GM12878 (cell line): Measurements from ENCODE around the gene SNTN. TPM values are rescaled to one million over a fixed set of nuclear protein-coding genes. Genes with fewer than 3 reads are reported as not detected.

Experiments used
- ATAC-seq: fragments of 200-7000 bp; cut with Tn5 transposase; 3 replicates; pipeline ENCODE4 v1.9.1; 2020; ENCODE audit warnings: mild to moderate bottlenecking, moderate library complexity
- BruUV-seq: library from RNA; stranded (reverse); fragments of 400-500 nt; replicated peaks from 2 replicates; lab custom pipeline; 2021; lab: Mats Ljungman, UMichigan
- CTCF ChIA-PET: fragments of 300-600 bp; sonication (Branson Sonifier 250); formaldehyde crosslinking; extraction: SDS; loops from one replicate; lab custom pipeline; 2021; ENCODE audit warnings: inconsistent platforms; lab: Yijun Ruan, JAX
- POLR2A ChIA-PET: fragments of 350-600 bp; formaldehyde crosslinking; extraction: SDS; loops from one replicate; lab custom pipeline; 2021; ENCODE audit warnings: inconsistent platforms; lab: Charles Lee
- RAD21 ChIA-PET: fragments of 300-600 bp; sonication (Branson Sonifier 250); formaldehyde crosslinking; loops from one replicate; lab custom pipeline; 2023; ENCODE audit warnings: antibody characterized with exemption; ENCODE audit not compliant: unreplicated experiment; lab: Charles Lee
- SMC1A ChIA-PET: fragments of 300-600 bp; sonication (Branson Sonifier 250); formaldehyde crosslinking; loops from one replicate; lab custom pipeline; 2023; ENCODE audit not compliant: unreplicated experiment, uncharacterized antibody; lab: Charles Lee
- DNase-seq: peaks from one replicate; pipeline ENCODE4 v3.0.0-alpha.2; 2011; ENCODE audit warnings: low read depth, low spot score
- FAIRE-seq: peaks from 3 replicates; lab custom pipeline; 2011; peaks lifted over from hg19 to GRCh38; lab: Jason Lieb, UNC
- H2AFZ ChIP-seq: 2 replicates; pipeline ENCODE4 v1.6.0; 2011; ENCODE audit warnings: low read depth, low read length, control low read depth; ENCODE audit not compliant: control insufficient read depth
- H3K27ac ChIP-seq: 2 replicates; pipeline ENCODE4 v1.5.1; 2011; ENCODE audit warnings: control low read depth; ENCODE audit not compliant: control insufficient read depth, insufficient read depth
- H3K27me3 ChIP-seq, 2 experiments: replicated peaks in 1 of 2; 2 replicates each; pipeline versions ENCODE4 v1.6.0 to v1.6.1; 2011; ENCODE audit warnings: low read length in 1 of 2; ENCODE audit not compliant: control insufficient read depth in 2 of 2, insufficient read depth in 2 of 2
- H3K36me3 ChIP-seq, 2 experiments: 2 replicates each; pipeline ENCODE4 v1.5.1; 2011; ENCODE audit warnings: low read length in 1 of 2; ENCODE audit not compliant: control insufficient read depth in 2 of 2, insufficient read depth in 2 of 2
- H3K4me1 ChIP-seq: 2 replicates; pipeline ENCODE4 v1.6.1; 2011; ENCODE audit warnings: mild to moderate bottlenecking, low read length, moderate library complexity, mixed read lengths; ENCODE audit not compliant: control insufficient read depth, insufficient read depth
- H3K4me2 ChIP-seq: 2 replicates; pipeline ENCODE4 v1.6.0; 2011; ENCODE audit warnings: control low read depth; ENCODE audit not compliant: control insufficient read depth, insufficient read depth
- H3K4me3 ChIP-seq: fragments of 200-600 bp; sonication (generic); 2 replicates; pipeline ENCODE4 v1.5.1; 2016
- H3K79me2 ChIP-seq: 2 replicates; pipeline ENCODE4 v1.6.0; 2011; ENCODE audit warnings: low read length; ENCODE audit not compliant: control insufficient read depth, insufficient read depth
- H3K9ac ChIP-seq: 2 replicates; pipeline ENCODE4 v1.8.0; 2011; ENCODE audit warnings: low read length, control low read depth, mixed read lengths; ENCODE audit not compliant: control insufficient read depth, insufficient read depth
- H3K9me3 ChIP-seq: replicated peaks from 3 replicates; pipeline ENCODE4 v1.5.1; 2011; ENCODE audit warnings: mild to moderate bottlenecking, low read length; ENCODE audit not compliant: control insufficient read depth, insufficient read depth
- H4K20me1 ChIP-seq: 2 replicates; pipeline ENCODE4 v1.6.0; 2011; ENCODE audit not compliant: control insufficient read depth, insufficient read depth
- CHD2 ChIP-seq: IDR thresholded peaks from 2 replicates; pipeline ENCODE4 v1.6.1; 2011; ENCODE audit warnings: low read depth, low read length, improper control_type of control experiment, borderline replicate concordance
- CTCF ChIP-seq, 3 experiments: IDR thresholded peaks in 2 of 3; conservative IDR thresholded peaks in 1 of 3; 2 replicates each; pipeline ENCODE4 v1.5.1; 2011; ENCODE audit warnings: low read depth in 3 of 3, low read length in 3 of 3, mild to moderate bottlenecking in 3 of 3, control low read depth in 2 of 3, moderate library complexity in 2 of 3, inconsistent platforms in 1 of 3, mixed read lengths in 1 of 3; ENCODE audit not compliant: control insufficient read depth in 2 of 3, insufficient read depth in 1 of 3; ENCODE audit errors: extremely low read depth in 1 of 3
- HCFC1 ChIP-seq: fragments of 150-350 bp; IDR thresholded peaks from 2 replicates; pipeline ENCODE4 v1.6.1; 2014; ENCODE audit warnings: low read length
- LARP7 ChIP-seq: fragments of 450-650 bp; IDR thresholded peaks from 2 replicates; pipeline ENCODE4 v1.6.1; 2017; ENCODE audit warnings: mild to moderate bottlenecking
- MYB ChIP-seq: fragments of 150-350 bp; IDR thresholded peaks from 2 replicates; pipeline ENCODE4 v1.6.1; 2014; ENCODE audit warnings: mild to moderate bottlenecking, low read depth, low read length, borderline replicate concordance
- NR2F1 ChIP-seq: fragments of 450-650 bp; conservative IDR thresholded peaks from 2 replicates; pipeline ENCODE4 v1.6.1; 2017; ENCODE audit warnings: mild to moderate bottlenecking
- PBX3 ChIP-seq: IDR thresholded peaks from 2 replicates; pipeline ENCODE4 v1.6.1; 2011; ENCODE audit warnings: mild to moderate bottlenecking, low read depth, low read length, moderate library complexity; ENCODE audit not compliant: insufficient replicate concordance
- POLR2AphosphoS5 ChIP-seq: IDR thresholded peaks from 2 replicates; pipeline ENCODE4 v1.6.1; 2011; ENCODE audit warnings: mild to moderate bottlenecking, low read length, inconsistent platforms
- SMAD5 ChIP-seq: IDR thresholded peaks from 2 replicates; pipeline ENCODE4 v1.6.1; 2016; ENCODE audit warnings: antibody characterized with exemption, low read depth
- SMC3 ChIP-seq: IDR thresholded peaks from 2 replicates; pipeline ENCODE4 v1.6.1; 2011; ENCODE audit warnings: low read length, improper control_type of control experiment, borderline replicate concordance
- TAF1 ChIP-seq: IDR thresholded peaks from 2 replicates; pipeline ENCODE4 v1.6.1; 2011; ENCODE audit warnings: mild to moderate bottlenecking, low read depth, low read length, borderline replicate concordance
- ZNF274 ChIP-seq: IDR thresholded peaks from one replicate; pipeline ENCODE4 v1.8.0; 2011; ENCODE audit not compliant: insufficient read length, insufficient read depth
- ZNF622 ChIP-seq: fragments of 450-650 bp; IDR thresholded peaks from 2 replicates; pipeline ENCODE4 v1.6.1; 2017; ENCODE audit warnings: mild to moderate bottlenecking, inconsistent platforms
- ZSCAN29 ChIP-seq: fragments of 450-650 bp; IDR thresholded peaks from 2 replicates; pipeline ENCODE4 v1.6.1; 2017; ENCODE audit warnings: mild to moderate bottlenecking, moderate library complexity
- WGBS: methylation state at CpG from one replicate; pipeline ENCODE4 v1.1.6; 2016; ENCODE audit warnings: low lambda C conversion rate; ENCODE audit not compliant: insufficient replicate concordance, insufficient coverage; ENCODE audit errors: missing lambda C conversion rate; 5-methylcytosine and 5-hydroxymethylcytosine counted together
- in situ Hi-C: fragments of 300-500 bp; cut with MboI; formaldehyde crosslinking; loops from 9 replicates; pipeline ENCODE4 v1.14.3; 2018; ENCODE audit warnings: mixed read lengths
- intact Hi-C: fragments of 100-400 bp; cut with micrococcal nuclease; formaldehyde crosslinking; loops from one replicate; pipeline ENCODE4 v1.14.2; 2022; ENCODE audit not compliant: unreplicated experiment
- polyA plus RNA-seq, 11 experiments: library from polyadenylated mRNA; depleted of rRNA in 4 of 11; unstranded in 6 of 11; stranded (reverse) in 5 of 11; fragments of >200 nt; fragmentation: Nextera tagmentation in 4 of 11; fragmentation: Illumina TruSeq in 1 of 11; extraction: Ambion mirVana in 4 of 11; extraction: Trizol in 1 of 11; gene quantifications; 1 replicate in 1 of 11; 2 replicates in 10 of 11; pipeline versions ENCODE4 v1.2.1 to v1.2.3, GENCODE V29; 2011 to 2016; ENCODE audit warnings: inconsistent platforms in 2 of 11, missing spikeins in 2 of 11, low read depth in 1 of 11
- total RNA-seq, 4 experiments: library from RNA; depleted of rRNA in 3 of 4; stranded (reverse); fragments of >200 nt in 3 of 4; fragmentation: Illumina TruSeq in 1 of 4; extraction: Trizol in 1 of 4; gene quantifications; 2 replicates each; pipeline versions ENCODE4 v1.2.1 to v1.2.3, GENCODE V29; 2013 to 2021

SNTN gene
- total and polyA plus RNA-seq, 10 of the 15 experiments (the other 5 are each of a cell fraction or from before 2014, with no cell fraction given), result not detected

GRCh38 chr3:63689285-63689684 lies 36.8 kb downstream of the SNTN start:
- CTCF ChIA-PET, result no interaction called here
- Histone ChIP-seq H3K9ac (no peak overlapping the region), H3K79me2 (no peaks in the 10 kb centered on the region), H3K4me3 (no peak overlapping the region), H3K9me3 (no peaks in the 10 kb centered on the region), H3K36me3 (no peaks in the 10 kb centered on the region), H2AFZ (no peak overlapping the region), H3K27me3 (no peaks in the 10 kb centered on the region), H3K4me2 (no peak overlapping the region), H3K27ac (no peak overlapping the region), H3K4me1 (no peaks in the 10 kb centered on the region), H4K20me1 (no peaks in the 10 kb centered on the region)
- SMC1A ChIA-PET, result no interaction called here
- TF ChIP-seq TAF1 (no peak), HCFC1 (no peak), SMC3 (no peak), CTCF (IDR thresholded peaks at IDR 0.05 in 2 of 3, conservative IDR thresholded peaks at IDR 0.05 in 1 of 3; ENCODE audit: control insufficient read depth in 2 of 3, extremely low read depth in 1 of 3, insufficient read depth in 1 of 3, low read depth in 3 of 3, low read length in 3 of 3) (no peak), LARP7 (no peak), MYB (no peak), POLR2AphosphoS5 (no peak), SMAD5 (no peak), ZNF274 (no peak), CHD2 (no peak), ZSCAN29 (no peak), NR2F1 (no peak), PBX3 (no peak), ZNF622 (no peak)
- POLR2A ChIA-PET, result no interaction called here
- DNase-seq (no peak), ATAC-seq (no peak), FAIRE-seq (no peak)
- in situ Hi-C loops (no loop called here), intact Hi-C loops (no loop called here)
- 0% methylated on average over 1 of the region's 1 CpG for WGBS
- BruUV-seq, result no TSS peak
- RAD21 ChIA-PET, result no interaction called here
